GM21447 (cell line): ENCODE data around the gene SEC14L5.
A peak's percentile ranks its signal among the peaks of the same experiment; 100 is the strongest.

Experiments
- ATAC-seq: cut with Tn5 transposase; IDR thresholded peaks from one replicate; pipeline ENCODE4 v1.9.1; 2021; ENCODE audit not compliant: unreplicated experiment

SEC14L5 gene

GRCh38 chr16:4957720-4958509 lies at the start of gene SEC14L5:
Gene SEC14L5 (plus strand): TSS chr16:4958330. CDS start chr16:4959324, 994 bp downstream.
- peak; percentile 66 for ATAC-seq

- no peak for ATAC-seq
These were observed 49.2 kb upstream of the SEC14L5 start for GRCh38 chr16:4908854-4909401.

DNA sequence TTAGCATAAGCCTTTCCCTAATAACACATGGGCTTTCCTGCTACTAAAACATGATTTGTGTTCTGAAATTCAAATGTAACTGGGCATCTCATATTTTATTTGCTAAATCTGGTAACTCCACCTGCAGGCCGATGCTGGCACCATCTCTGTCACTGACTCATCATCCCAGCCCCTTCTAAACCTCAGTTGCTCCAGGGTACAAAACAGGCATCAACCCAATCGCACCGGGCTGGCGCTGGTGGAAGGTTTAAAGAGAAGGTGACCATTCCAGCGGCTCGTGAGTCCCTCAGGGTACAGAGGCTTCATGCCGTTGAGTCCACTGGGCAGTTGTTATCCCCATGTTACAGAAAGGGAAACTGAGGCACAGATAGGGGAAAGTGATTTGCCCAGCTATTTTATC lies 48.3 kb upstream of the SEC14L5 start:
- ATAC-seq = no peak

GRCh38 chr16:4910828-4911227 lies 47.3 kb upstream of the SEC14L5 start:
- ATAC-seq = no peak

DNA sequence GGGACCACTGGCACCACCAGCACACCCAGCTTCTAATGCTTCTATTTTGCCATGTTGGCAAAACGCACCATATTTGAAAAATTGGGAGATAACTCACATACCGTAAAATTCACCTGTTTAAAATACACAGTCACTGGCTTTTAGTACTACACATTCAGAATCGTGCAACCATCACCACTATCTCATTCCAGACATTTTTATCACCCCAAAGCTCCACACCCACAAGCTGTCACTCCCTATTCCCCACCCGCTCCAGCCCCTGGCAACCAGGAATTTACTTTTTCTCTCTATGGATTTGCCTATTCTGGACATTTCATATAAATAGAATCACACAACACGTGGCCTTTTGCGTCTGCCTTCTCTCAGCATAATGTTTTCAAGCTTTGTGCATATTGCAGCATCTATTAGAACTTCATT lies 46.2 kb upstream of the SEC14L5 start:
- no peak for ATAC-seq

GRCh38 chr16:4913130-4913773 lies 44.9 kb upstream of the SEC14L5 start:
- no peak for ATAC-seq

DNA sequence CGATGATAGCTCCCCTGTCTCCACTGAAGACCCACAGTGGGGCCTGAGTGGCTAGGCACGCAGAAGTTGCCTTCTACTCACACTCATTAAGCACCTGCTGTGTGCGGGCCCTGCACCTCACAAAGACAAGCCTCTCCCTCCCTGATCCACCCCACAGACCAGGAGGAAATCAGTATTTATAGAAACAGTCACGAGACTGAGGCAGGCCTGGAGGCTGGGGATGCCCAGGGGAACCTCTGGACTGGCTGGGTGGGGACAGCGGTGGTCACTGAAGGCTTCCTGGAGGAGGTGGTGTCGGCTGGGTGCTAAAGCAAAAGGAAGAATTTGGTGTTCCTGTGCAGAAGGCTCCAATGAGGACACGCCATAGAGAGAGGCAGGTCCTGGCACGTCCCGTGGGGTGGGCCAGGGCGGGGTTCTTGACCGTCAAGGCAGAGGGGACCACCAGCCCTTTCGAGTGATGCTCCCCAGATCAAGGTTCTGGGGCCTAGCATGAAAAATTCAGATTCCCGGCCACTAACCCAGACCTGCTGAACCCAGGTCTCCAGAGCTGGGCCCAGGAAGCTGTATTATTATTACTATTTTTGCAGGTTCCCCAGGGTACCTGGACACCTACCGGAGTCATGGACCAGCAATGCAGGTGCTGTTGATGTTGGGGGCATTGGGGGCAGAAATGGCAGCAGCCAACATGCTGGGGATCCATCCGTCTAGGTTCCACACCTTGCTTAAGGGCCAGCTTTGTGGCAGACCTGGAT lies 44.2 kb upstream of the SEC14L5 start:
- ATAC-seq = no peak

DNA sequence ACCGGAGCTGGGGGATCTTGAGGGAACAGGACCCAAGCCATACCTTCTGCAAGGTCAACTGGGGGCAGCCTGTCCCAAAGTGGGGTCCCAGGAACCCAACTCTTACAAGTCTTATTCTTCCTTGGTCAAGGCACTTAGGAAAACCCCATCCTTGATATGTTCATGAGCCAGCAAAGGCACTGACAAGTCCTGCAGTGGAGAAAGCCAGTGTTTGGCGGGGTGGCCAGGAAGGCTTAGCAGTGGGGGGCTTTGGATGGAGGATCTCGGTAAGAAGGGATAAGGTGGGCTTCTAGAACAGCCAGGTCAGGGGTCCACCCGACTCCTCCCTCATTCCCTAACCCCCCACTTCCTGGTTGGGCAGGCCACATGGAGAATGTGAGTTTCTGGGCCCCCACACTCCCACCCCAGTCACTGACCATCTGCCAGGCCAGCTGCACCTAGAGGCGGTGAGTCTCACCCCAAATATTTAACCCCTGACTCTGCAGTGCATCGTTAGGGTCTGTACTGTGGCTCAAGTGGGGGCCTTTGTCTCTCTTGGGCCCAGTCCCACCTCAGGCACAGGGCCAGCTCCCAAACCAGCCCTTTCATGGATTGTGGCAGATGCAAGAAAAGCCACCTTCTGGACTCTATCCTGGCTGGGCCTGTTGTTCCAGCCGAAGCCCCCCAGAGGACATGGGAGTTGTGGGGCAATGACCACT lies 43.5 kb upstream of the SEC14L5 start:
- no peak for ATAC-seq

- ATAC-seq = no peak
These were observed 42.8 kb upstream of the SEC14L5 start for GRCh38 chr16:4915226-4915761.

DNA sequence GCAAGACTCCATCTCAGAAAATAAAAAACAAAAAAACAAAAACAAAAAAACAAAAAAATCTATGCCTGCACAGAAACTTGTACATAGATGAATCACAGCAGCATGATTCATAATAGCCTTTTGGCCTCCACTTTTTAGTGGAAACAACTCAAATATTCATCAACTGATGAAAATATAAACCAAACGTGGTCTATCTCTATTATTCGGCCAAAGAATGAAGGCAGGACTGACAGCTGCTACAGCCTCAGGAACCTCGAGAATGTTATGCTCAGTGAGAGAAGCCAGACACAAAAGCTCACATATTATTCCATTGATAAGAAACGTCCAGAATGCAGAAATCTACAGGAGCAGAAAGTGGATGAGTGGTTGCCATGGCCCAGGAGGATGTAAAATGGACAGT lies 41.0 kb upstream of the SEC14L5 start:
- ATAC-seq = no peak

GRCh38 chr16:4918781-4919251 lies 39.3 kb upstream of the SEC14L5 start:
- ATAC-seq = no peak

- no peak for ATAC-seq
These were observed 37.3 kb upstream of the SEC14L5 start for GRCh38 chr16:4920826-4921225.

DNA sequence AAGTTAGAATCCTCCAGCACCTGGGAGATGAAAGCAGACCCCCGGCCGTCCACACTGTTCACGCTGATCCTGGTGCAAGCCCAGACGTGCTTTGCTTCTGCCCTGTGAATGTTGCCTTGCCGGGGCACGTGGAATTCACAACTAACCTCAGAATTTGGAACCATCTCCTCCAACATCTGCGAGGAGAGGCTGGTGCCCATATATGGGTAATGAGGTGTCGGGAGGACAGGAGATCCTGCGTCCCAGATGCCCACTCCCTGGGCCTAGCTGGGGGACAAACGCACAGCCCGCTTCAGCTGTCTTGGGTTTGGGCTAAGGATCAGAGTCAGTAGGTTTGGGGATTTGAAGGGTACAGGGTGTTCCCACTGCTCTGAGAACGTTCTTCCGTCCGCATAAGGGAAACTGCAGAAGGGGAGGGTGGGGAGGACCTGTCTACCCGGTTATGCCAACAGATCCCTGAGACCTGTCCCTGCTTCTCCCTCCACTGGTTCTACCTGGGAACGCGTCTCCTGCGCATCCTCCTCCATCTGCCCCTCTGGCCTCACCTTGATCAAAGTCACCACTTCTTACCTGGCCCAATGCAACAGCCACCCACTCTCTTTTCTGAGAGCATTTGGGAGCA lies 35.3 kb upstream of the SEC14L5 start:
- ATAC-seq = no peak

DNA sequence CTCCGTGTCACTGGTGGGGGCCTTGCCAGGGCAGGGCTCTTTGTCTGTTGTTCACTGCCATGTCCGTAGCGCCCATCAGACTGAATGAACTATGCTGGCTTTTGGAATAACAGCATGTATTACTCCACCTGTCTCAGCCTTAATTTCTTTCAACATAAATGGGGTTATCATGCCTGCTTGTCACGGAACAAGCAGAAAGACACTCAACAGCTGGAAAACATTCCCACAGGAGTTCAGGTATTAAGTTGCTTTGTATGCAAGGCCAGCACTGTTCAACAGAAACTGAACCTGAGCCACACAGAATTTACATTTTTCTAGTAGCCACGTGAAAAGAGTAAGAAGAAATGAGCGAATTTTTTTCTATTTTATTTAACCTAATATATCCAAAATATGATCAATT lies 34.3 kb upstream of the SEC14L5 start:
- ATAC-seq = no peak

- ATAC-seq = no peak
These were observed 33.4 kb upstream of the SEC14L5 start for GRCh38 chr16:4924593-4925292.

- no peak for ATAC-seq
These were observed 32.9 kb upstream of the SEC14L5 start for GRCh38 chr16:4925293-4925607.

DNA sequence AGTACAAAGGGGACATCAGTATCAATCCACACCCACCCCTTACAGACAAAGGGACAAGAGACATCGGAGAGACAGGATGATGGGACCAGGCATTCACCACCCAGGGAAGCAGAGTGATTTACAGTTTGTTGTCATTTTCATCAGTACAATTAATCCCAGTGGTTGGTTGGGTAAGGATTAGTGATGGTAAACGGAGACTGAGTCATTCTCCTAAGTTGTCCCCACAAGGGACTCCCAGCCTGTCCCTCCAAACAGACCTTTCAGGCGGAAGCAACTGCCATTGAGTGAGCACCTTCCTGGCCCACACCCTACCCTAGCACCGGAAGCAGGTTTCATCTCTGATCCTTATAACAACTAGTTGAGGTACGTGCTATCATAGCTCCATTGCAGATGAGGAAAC lies 32.3 kb upstream of the SEC14L5 start:
- no peak for ATAC-seq

GRCh38 chr16:4926928-4927327 lies 31.2 kb upstream of the SEC14L5 start:
- ATAC-seq = no peak

DNA sequence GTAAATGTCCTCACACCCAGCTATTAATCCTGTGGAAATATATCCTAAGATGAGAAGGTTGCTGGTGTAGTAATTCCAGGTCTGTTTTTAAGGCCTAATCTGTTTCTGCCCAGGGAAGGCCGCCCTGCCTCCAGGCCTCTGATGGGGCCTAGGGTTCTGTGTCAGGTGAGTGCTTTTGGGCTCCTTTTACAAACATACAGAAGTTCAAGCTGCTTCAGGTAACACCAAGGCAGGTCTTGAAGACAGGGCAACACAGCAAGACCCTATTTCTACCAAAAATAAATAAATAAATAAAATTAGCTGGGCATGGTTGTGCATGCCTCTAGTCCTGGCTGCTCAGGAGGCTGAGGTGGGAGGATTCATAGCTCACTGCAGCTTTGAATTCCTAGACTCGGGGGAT lies 30.5 kb upstream of the SEC14L5 start:
- no peak for ATAC-seq

DNA sequence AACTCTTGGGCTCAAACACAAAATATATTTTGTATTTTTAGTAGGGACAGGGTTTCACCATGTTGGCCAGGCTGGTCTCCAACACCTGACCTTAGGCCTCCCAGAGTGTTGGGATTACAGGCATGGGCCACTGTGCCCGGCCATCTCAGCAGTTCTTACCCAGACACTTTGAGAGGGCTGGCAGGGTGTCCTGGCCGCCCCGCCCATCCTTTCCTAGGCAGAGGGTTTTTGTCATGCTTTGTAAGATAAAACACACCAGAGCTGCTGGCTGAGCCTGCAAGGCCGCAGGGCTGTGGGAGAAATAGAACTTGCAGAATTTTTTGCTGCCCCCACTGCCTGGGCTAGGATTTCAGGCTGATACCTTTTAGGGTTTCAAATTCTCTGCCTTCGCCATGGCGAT lies 29.9 kb upstream of the SEC14L5 start:
- ATAC-seq = no peak
